Measurements from ENCODE around the gene CDC123. TPM values are rescaled to one million over a fixed set of nuclear protein-coding genes. Genes with fewer than 3 reads are reported as not detected.

The CDC123 gene
- polyA plus RNA-seq, 1 experiment = 122 TPM

DNA sequence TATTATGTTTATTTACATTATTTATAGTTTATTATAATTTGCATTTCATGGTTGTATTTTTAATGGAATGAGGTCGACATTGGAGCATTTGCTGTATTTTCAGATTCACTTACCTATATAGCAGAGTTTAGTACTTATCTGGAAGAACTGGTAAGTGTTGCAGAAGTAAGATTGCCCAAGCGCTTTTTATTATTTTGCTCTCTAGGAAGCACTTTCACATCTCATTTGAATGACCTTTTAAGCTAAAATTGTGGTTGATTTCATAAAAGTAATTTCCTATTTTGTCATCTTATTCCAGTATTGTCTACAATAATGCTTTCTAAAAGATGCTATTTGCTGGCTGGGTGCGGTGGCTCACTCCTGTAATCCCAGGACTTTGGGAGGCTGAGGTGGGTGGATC, 37.9 kb upstream of the CDC123 start:
- TF ChIP-seq, protein P1, sequence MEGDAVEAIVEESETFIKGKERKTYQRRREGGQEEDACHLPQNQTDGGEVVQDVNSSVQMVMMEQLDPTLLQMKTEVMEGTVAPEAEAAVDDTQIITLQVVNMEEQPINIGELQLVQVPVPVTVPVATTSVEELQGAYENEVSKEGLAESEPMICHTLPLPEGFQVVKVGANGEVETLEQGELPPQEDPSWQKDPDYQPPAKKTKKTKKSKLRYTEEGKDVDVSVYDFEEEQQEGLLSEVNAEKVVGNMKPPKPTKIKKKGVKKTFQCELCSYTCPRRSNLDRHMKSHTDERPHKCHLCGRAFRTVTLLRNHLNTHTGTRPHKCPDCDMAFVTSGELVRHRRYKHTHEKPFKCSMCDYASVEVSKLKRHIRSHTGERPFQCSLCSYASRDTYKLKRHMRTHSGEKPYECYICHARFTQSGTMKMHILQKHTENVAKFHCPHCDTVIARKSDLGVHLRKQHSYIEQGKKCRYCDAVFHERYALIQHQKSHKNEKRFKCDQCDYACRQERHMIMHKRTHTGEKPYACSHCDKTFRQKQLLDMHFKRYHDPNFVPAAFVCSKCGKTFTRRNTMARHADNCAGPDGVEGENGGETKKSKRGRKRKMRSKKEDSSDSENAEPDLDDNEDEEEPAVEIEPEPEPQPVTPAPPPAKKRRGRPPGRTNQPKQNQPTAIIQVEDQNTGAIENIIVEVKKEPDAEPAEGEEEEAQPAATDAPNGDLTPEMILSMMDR (IDR thresholded peaks at IDR 0.05; ENCODE audit: insufficient read depth, low read depth, low read length) = no peak
- Histone ChIP-seq H3K36me3 (ENCODE audit: control insufficient read depth, insufficient read depth, low read length) (peaks cover 9% of the 10 kb centered on the region), H3K4me3 (ENCODE audit: low read depth, low read length) (no peak overlapping the region), H3K27me3 (ENCODE audit: control insufficient read depth, insufficient read depth, low read length) (no peaks in the 10 kb centered on the region)
- ChIA-PET CTCF (interaction anchor here (0.7 kb wide), 1 partner anchor 10 kb away, joined by 3 read pairs; no protein-coding TSS in a partner anchor), POLR2A (no interaction called here)
- DNase-seq (ENCODE audit: low read depth) = no peak

DNA sequence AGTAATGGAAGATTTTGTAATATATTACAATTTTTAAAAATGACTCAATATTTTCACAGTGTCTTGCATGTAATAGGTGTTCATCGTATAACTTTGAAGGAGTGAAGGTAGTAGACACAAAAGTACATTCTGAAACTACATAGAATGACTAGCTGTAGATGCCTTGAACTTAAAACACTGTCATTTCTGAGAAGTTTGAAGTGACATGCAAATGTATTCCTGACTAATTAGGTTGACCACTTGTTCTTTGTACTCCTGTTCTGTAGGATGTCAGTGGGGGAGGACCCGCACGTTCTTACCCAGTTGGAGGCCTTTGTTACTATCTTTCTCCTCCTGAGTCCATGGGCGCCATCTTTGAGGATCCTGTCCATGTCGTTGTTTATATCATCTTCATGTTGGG, 35.3 kb upstream of the CDC123 start:
- CTCF ChIA-PET = no interaction called here
- no peak for DNase-seq (ENCODE audit: low read depth)
- H3K27me3 ChIP-seq (ENCODE audit: control insufficient read depth, insufficient read depth, low read length) = no peaks in the 10 kb centered on the region
- H3K36me3 ChIP-seq (ENCODE audit: control insufficient read depth, insufficient read depth, low read length) = peaks cover 7% of the 10 kb centered on the region
- POLR2A ChIA-PET = no interaction called here
- H3K4me3 ChIP-seq (ENCODE audit: low read depth, low read length) = no peak overlapping the region
- TF ChIP-seq, protein P1 (IDR thresholded peaks at IDR 0.05; ENCODE audit: insufficient read depth, low read depth, low read length) = no peak

DNA sequence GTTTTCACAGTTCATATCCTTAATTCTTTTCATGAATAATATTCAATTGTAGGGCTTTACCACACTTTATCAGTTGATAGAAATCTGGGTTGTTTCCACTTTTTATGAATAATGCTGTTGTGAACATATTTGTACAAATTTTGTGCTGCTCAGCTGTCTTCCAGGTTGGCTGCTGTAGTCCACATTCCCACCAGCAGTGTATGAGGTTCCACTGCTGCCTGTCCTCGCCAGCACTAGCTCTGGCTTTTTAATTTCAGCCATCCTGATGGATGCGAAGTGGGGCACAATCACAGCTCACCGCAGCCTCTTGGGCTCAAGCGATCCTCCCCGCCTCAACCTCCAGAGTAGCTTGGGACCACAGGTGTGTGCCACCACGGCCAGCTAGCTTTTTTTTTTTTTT, 33.1 kb upstream of the CDC123 start:
- ChIA-PET POLR2A (no interaction called here), CTCF (no interaction called here)
- no peak overlapping the region for H3K4me3 ChIP-seq (ENCODE audit: low read depth, low read length)
- no peak for DNase-seq (ENCODE audit: low read depth)
- H3K36me3 ChIP-seq (ENCODE audit: control insufficient read depth, insufficient read depth, low read length) = peaks cover 3% of the 10 kb centered on the region
- TF ChIP-seq, protein P1 (IDR thresholded peaks at IDR 0.05; ENCODE audit: insufficient read depth, low read depth, low read length) = no peak
- no peaks in the 10 kb centered on the region for H3K27me3 ChIP-seq (ENCODE audit: control insufficient read depth, insufficient read depth, low read length)

DNA sequence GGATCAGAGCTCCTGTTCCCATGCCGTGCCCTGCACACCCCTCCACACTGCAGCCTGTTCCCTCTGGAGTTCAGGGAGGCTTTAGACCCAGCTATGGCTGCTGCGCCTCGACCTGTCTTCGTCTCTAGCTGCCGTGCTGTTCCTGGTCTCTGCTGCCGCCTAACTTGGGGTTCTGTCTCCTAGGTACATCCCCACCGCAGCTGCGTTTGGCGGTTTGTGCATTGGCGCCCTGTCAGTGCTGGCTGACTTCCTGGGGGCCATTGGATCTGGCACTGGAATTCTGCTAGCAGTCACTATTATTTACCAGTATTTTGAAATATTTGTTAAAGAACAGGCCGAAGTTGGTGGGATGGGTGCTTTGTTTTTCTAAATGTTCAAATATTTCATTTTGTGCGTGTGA, 31.9 kb upstream of the CDC123 start:
- POLR2A ChIA-PET = no interaction called here
- CTCF ChIA-PET = no interaction called here

DNA sequence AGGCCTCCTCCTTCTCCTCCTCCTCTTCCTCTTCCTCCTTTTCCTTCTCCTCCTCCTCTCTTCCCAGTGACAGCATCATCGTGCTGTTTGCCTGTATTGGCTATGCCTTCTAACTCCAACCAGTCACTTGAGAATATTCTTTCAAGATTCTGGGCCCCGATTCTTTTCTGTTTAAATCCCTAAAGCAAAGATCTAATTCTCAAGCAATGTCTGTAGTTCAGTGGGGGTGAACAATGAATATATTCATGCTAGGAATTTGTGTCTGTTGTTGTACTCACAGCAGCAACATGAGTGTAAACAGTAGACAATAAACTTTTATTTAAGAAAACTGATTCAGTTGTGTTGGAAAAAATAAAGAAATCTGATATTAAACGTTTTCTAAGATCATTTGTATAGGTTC, 31.0 kb upstream of the CDC123 start:
- no peak overlapping the region for H3K4me3 ChIP-seq (ENCODE audit: low read depth, low read length)
- TF ChIP-seq, protein P1 (IDR thresholded peaks at IDR 0.05; ENCODE audit: insufficient read depth, low read depth, low read length) = no peak
- DNase-seq (ENCODE audit: low read depth) = no peak
- CTCF ChIA-PET = no interaction called here
- H3K36me3 ChIP-seq (ENCODE audit: control insufficient read depth, insufficient read depth, low read length) = peaks cover 10% of the 10 kb centered on the region
- POLR2A ChIA-PET = no interaction called here
- H3K27me3 ChIP-seq (ENCODE audit: control insufficient read depth, insufficient read depth, low read length) = no peaks in the 10 kb centered on the region

More for the DNA sequence above, 31.9 kb upstream of the CDC123 start:
- DNase-seq (ENCODE audit: low read depth) = no peak
- H3K4me3 ChIP-seq (ENCODE audit: low read depth, low read length) = no peak overlapping the region
- H3K36me3 ChIP-seq (ENCODE audit: control insufficient read depth, insufficient read depth, low read length) = peaks cover 9% of the 10 kb centered on the region
- H3K27me3 ChIP-seq (ENCODE audit: control insufficient read depth, insufficient read depth, low read length) = no peaks in the 10 kb centered on the region
- TF ChIP-seq, protein P1 (IDR thresholded peaks at IDR 0.05; ENCODE audit: insufficient read depth, low read depth, low read length) = no peak

Data from BJ (cell line).